MCF 10A (cell line): ENCODE data around the gene GPC3. TPM values are rescaled to one million over a fixed set of nuclear protein-coding genes. Genes with fewer than 3 reads are reported as not detected.

Experiments used
- BruUV-seq: library from RNA; stranded (reverse); fragments of 400-500 nt; replicated peaks from 2 replicates; lab custom pipeline; 2021; lab: Mats Ljungman, UMichigan
- CTCF ChIA-PET: fragments of 300-600 bp; sonication (Branson Sonifier 250); formaldehyde crosslinking; extraction: SDS; loops from one replicate; lab custom pipeline; 2021; ENCODE audit warnings: antibody characterized with exemption, inconsistent platforms; lab: Yijun Ruan, JAX
- POLR2A ChIA-PET: fragments of 300-600, 350-650 bp; sonication (Branson Sonifier 250); formaldehyde crosslinking; extraction: SDS; loops from one replicate; lab custom pipeline; 2020; ENCODE audit warnings: antibody characterized with exemption, inconsistent platforms; lab: Yijun Ruan, JAX
- DNase-seq: peaks from one replicate; pipeline ENCODE4 v3.0.0-alpha.2; 2018; ENCODE audit not compliant: unreplicated experiment
- H3K27ac Mint-ChIP-seq: one replicate; pipeline ENCODE4 v1.8.0; 2022; ENCODE audit warnings: mild to moderate bottlenecking, low read depth, mixed read lengths; ENCODE audit not compliant: unreplicated experiment
- H3K27me3 Mint-ChIP-seq: one replicate; pipeline ENCODE4 v1.8.0; 2022; ENCODE audit warnings: mixed read lengths; ENCODE audit not compliant: insufficient read depth, unreplicated experiment
- H3K36me3 Mint-ChIP-seq: one replicate; pipeline ENCODE4 v1.8.0; 2022; ENCODE audit warnings: mild to moderate bottlenecking, moderate library complexity, mixed read lengths; ENCODE audit not compliant: insufficient read depth, unreplicated experiment
- H3K4me1 Mint-ChIP-seq: one replicate; pipeline ENCODE4 v1.8.0; 2022; ENCODE audit warnings: mixed read lengths; ENCODE audit not compliant: insufficient read depth, unreplicated experiment
- H3K4me3 Mint-ChIP-seq: one replicate; pipeline ENCODE4 v1.8.0; 2022; ENCODE audit warnings: mild to moderate bottlenecking, moderate library complexity, mixed read lengths; ENCODE audit not compliant: unreplicated experiment
- H3K9me3 Mint-ChIP-seq: one replicate; pipeline ENCODE4 v1.8.0; 2022; ENCODE audit warnings: mixed read lengths; ENCODE audit not compliant: unreplicated experiment
- CTCF ChIP-seq: fragments of 200-600 bp; IDR thresholded peaks from one replicate; pipeline ENCODE4 v1.8.0; 2022; ENCODE audit warnings: antibody characterized with exemption, mild to moderate bottlenecking; ENCODE audit not compliant: unreplicated experiment
- intact Hi-C: fragments of 100-400 bp; cut with micrococcal nuclease; formaldehyde crosslinking; loops from 2 replicates; pipeline ENCODE4 v1.14.1; 2022
- total RNA-seq: library from RNA; stranded (reverse); gene quantifications from 2 replicates; pipeline ENCODE4 v1.2.3, GENCODE V29; 2022

Gene GPC3
- total RNA-seq, 1 experiment from 2014 or later: 0.37 TPM

GRCh38 chrX:133746593-133746992 is 238.8 kb downstream of the GPC3 start:
- ChIA-PET POLR2A (interaction anchor here (0.6 kb wide), 1 partner anchor 22 kb away, joined by 3 read pairs; no protein-coding TSS in a partner anchor), CTCF (no interaction called here)
- DNase-seq: no peak
- BruUV-seq: no TSS peak
- H3K36me3 Mint-ChIP-seq: no peaks in the 10 kb centered on the region
- H3K27ac Mint-ChIP-seq: no peak overlapping the region
- H3K4me3 Mint-ChIP-seq: no peak overlapping the region
- no peaks in the 10 kb centered on the region for H3K9me3 Mint-ChIP-seq
- peaks cover 84% of the 10 kb centered on the region for H3K27me3 Mint-ChIP-seq
- intact Hi-C loops: no loop called here
- no peaks in the 10 kb centered on the region for H3K4me1 Mint-ChIP-seq
- no peak for TF ChIP-seq CTCF

- no peak overlapping the region for H3K4me3 Mint-ChIP-seq
- CTCF ChIA-PET: no interaction called here
- no peaks in the 10 kb centered on the region for H3K36me3 Mint-ChIP-seq
- BruUV-seq: no TSS peak
- no peak overlapping the region for H3K27ac Mint-ChIP-seq
- no peak for DNase-seq
- intact Hi-C loops: no loop called here
- H3K27me3 Mint-ChIP-seq: peaks cover 78% of the 10 kb centered on the region
- POLR2A ChIA-PET: no interaction called here
- no peaks in the 10 kb centered on the region for H3K4me1 Mint-ChIP-seq
- H3K9me3 Mint-ChIP-seq: no peaks in the 10 kb centered on the region
- no peak for TF ChIP-seq CTCF
These were observed 240.0 kb downstream of the GPC3 start for GRCh38 chrX:133745349-133745748.

GRCh38 chrX:133742602-133743305 is 242.6 kb downstream of the GPC3 start:
- H3K4me3 Mint-ChIP-seq: no peak overlapping the region
- no peaks in the 10 kb centered on the region for H3K36me3 Mint-ChIP-seq
- H3K4me1 Mint-ChIP-seq: no peaks in the 10 kb centered on the region
- ChIA-PET POLR2A (no interaction called here), CTCF (no interaction called here)
- BruUV-seq: no TSS peak
- no peak for DNase-seq
- intact Hi-C loops: no loop called here
- H3K9me3 Mint-ChIP-seq: no peaks in the 10 kb centered on the region
- H3K27me3 Mint-ChIP-seq: peaks cover 78% of the 10 kb centered on the region
- no peak overlapping the region for H3K27ac Mint-ChIP-seq
- no peak for TF ChIP-seq CTCF

GRCh38 chrX:133741303-133741702 is 244.1 kb downstream of the GPC3 start:
- Mint-ChIP-seq H3K27me3 (peaks cover 77% of the 10 kb centered on the region), H3K9me3 (no peaks in the 10 kb centered on the region), H3K4me3 (no peak overlapping the region), H3K27ac (no peak overlapping the region), H3K4me1 (no peaks in the 10 kb centered on the region), H3K36me3 (no peaks in the 10 kb centered on the region)
- POLR2A ChIA-PET: interaction anchor here (0.5 kb wide), 2 partner anchors 639 to 1159 kb away, joined by 4 to 6 read pairs; no protein-coding TSS in a partner anchor
- DNase-seq: no peak
- intact Hi-C loops: no loop called here
- no TSS peak for BruUV-seq
- TF ChIP-seq CTCF: no peak
- CTCF ChIA-PET: no interaction called here
